NCI-H524 (cell line): ENCODE data around the gene CDC26.

Source experiments
- DNase-seq, 2 experiments: peaks; one replicate each; lab custom pipeline; 2025; lab: John Stamatoyannopoulos, UW

CDC26 gene

GRCh38 chr9:113275157-113276131 lies at the start of gene CDC26, which contains the start of gene PRPF4:
TSS of gene CDC26 (minus strand) at chr9:113275572. CDS start at chr9:113272507, 3,065 bp downstream.
TSS of gene PRPF4 (plus strand) at chr9:113275658. CDS start at chr9:113275744, 86 bp downstream.
- DNase-seq: peak; percentile 99 to 100

GRCh38 chr9:113322671-113323070 lies 47.3 kb upstream of the CDC26 start:
- no peak for DNase-seq

- DNase-seq: no peak
Measured at GRCh38 chr9:113320051-113320450, 44.7 kb upstream of the CDC26 start.

GRCh38 chr9:113319054-113319453 lies 43.7 kb upstream of the CDC26 start:
- no peak for DNase-seq

- no peak for DNase-seq
Measured at GRCh38 chr9:113317777-113318176, 42.4 kb upstream of the CDC26 start.

GRCh38 chr9:113316030-113316429 lies 40.7 kb upstream of the CDC26 start:
- DNase-seq: no peak

GRCh38 chr9:113315231-113315630 lies 39.9 kb upstream of the CDC26 start:
- no peak for DNase-seq

GRCh38 chr9:113313261-113313660 lies 37.9 kb upstream of the CDC26 start:
- DNase-seq: peak in 1 of 2 experiments; percentile 57

GRCh38 chr9:113311961-113312360 lies 36.6 kb upstream of the CDC26 start:
- no peak for DNase-seq

- no peak for DNase-seq
Measured at GRCh38 chr9:113310538-113310937, 35.2 kb upstream of the CDC26 start.

GRCh38 chr9:113309204-113309813 lies 33.9 kb upstream of the CDC26 start:
- peak in 1 of 2 experiments; percentile 44 for DNase-seq

- DNase-seq: no peak
Measured at GRCh38 chr9:113307396-113307975, 32.1 kb upstream of the CDC26 start.

GRCh38 chr9:113306566-113306965 lies 31.2 kb upstream of the CDC26 start:
- DNase-seq: no peak

- no peak for DNase-seq
Measured at GRCh38 chr9:113302792-113303418, 27.5 kb upstream of the CDC26 start, which contains the start of gene RNF183. TSS of gene RNF183 (minus strand) at chr9:113303376. CDS start at chr9:113298184, 5,192 bp downstream.

- no peak for DNase-seq
Measured at GRCh38 chr9:113301548-113301947, 26.2 kb upstream of the CDC26 start.

GRCh38 chr9:113299800-113300292 lies 24.5 kb upstream of the CDC26 start:
- DNase-seq: no peak

GRCh38 chr9:113298924-113299770 lies 23.8 kb upstream of the CDC26 start:
- DNase-seq: no peak

- no peak for DNase-seq
Measured at GRCh38 chr9:113298311-113298710, 22.9 kb upstream of the CDC26 start.

GRCh38 chr9:113296796-113297558 lies 21.6 kb upstream of the CDC26 start:
- peak; percentile 84 to 91 for DNase-seq

GRCh38 chr9:113296247-113296646 lies 20.9 kb upstream of the CDC26 start:
- peak in 1 of 2 experiments; percentile 52 for DNase-seq
